IMR-90 (cell line): ENCODE measurements around the gene NT5M. TPM values are rescaled to one million over a fixed set of nuclear protein-coding genes. Genes with fewer than 3 reads are reported as not detected.
A peak's percentile ranks its signal among the peaks of the same experiment; 100 is the strongest.

ENCODE experiments used
- ATAC-seq: fragments of 200-7000 bp; cut with Tn5 transposase; 2 replicates; pipeline ENCODE4 v1.9.1; 2020; ENCODE audit warnings: low read depth, mild to moderate bottlenecking, moderate library complexity
- BruUV-seq: library from RNA; stranded (reverse); fragments of 400-500 nt; replicated peaks from 2 replicates; lab custom pipeline; 2021; lab: Mats Ljungman, UMichigan
- CTCF ChIA-PET: fragments of 300-600 bp; formaldehyde crosslinking; extraction: SDS; loops from one replicate; lab custom pipeline; 2021; ENCODE audit warnings: antibody characterized with exemption; lab: Yijun Ruan, JAX
- POLR2A ChIA-PET: fragments of 300-600 bp; sonication (Branson Sonifier 250); formaldehyde crosslinking; loops from one replicate; lab custom pipeline; 2022; ENCODE audit warnings: antibody characterized with exemption; ENCODE audit not compliant: unreplicated experiment; lab: Charles Lee
- DNase-seq: peaks from one replicate; pipeline ENCODE4 v3.0.0; 2013
- H2AFZ ChIP-seq: replicated peaks from 2 replicates; pipeline ENCODE3; 2013; ENCODE audit warnings: low read length, mild to moderate bottlenecking; ENCODE audit not compliant: poor library complexity
- H2AK5ac ChIP-seq: 2 replicates; pipeline ENCODE4 v1.6.1; 2013; ENCODE audit warnings: low read depth, low read length, inconsistent platforms
- H2AK9ac ChIP-seq: replicated peaks from 2 replicates; pipeline ENCODE3; 2013; ENCODE audit warnings: mild to moderate bottlenecking, low read depth, low read length, moderate library complexity; ENCODE audit not compliant: poor library complexity
- H2BK120ac ChIP-seq: 2 replicates; pipeline ENCODE4 v1.6.1; 2013; ENCODE audit warnings: low read depth, low read length, inconsistent platforms
- H2BK15ac ChIP-seq: 3 replicates; pipeline ENCODE4 v1.6.1; 2013; ENCODE audit warnings: low read depth, low read length, inconsistent platforms
- H2BK20ac ChIP-seq: 2 replicates; pipeline ENCODE4 v1.6.1; 2013; ENCODE audit warnings: low read depth, mild to moderate bottlenecking, inconsistent platforms, low read length, moderate library complexity
- H2BK5ac ChIP-seq: 2 replicates; pipeline ENCODE4 v1.6.1; 2013; ENCODE audit warnings: mild to moderate bottlenecking, low read depth, low read length, inconsistent platforms; ENCODE audit not compliant: poor library complexity, severe bottlenecking
- H3K14ac ChIP-seq: replicated peaks from 2 replicates; pipeline ENCODE4 v1.6.1; 2013; ENCODE audit warnings: low read depth, low read length, inconsistent platforms
- H3K18ac ChIP-seq: 2 replicates; pipeline ENCODE4 v1.6.1; 2013; ENCODE audit warnings: low read depth, low read length, control low read depth
- H3K23ac ChIP-seq: 2 replicates; pipeline ENCODE4 v1.6.1; 2013; ENCODE audit warnings: low read depth, low read length, inconsistent platforms
- H3K27ac ChIP-seq: 2 replicates; pipeline ENCODE4 v1.5.1; 2013; ENCODE audit warnings: mild to moderate bottlenecking, control low read depth, low read length; ENCODE audit not compliant: insufficient read depth
- H3K27me3 ChIP-seq: 2 replicates; pipeline ENCODE4 v1.6.1; 2013; ENCODE audit warnings: low read length; ENCODE audit not compliant: control insufficient read depth, insufficient read depth
- H3K36me3 ChIP-seq: 2 replicates; pipeline ENCODE4 v1.6.1; 2013; ENCODE audit warnings: low read length, mixed read lengths; ENCODE audit not compliant: control insufficient read depth, insufficient read depth
- H3K4ac ChIP-seq: 2 replicates; pipeline ENCODE4 v1.6.1; 2013; ENCODE audit warnings: low read depth, low read length, inconsistent platforms
- H3K4me1 ChIP-seq: 2 replicates; pipeline ENCODE4 v1.6.1; 2013; ENCODE audit warnings: low read length, mixed read lengths; ENCODE audit not compliant: control insufficient read depth, insufficient read depth
- H3K4me2 ChIP-seq: 2 replicates; pipeline ENCODE4 v1.6.1; 2013; ENCODE audit warnings: low read depth, mild to moderate bottlenecking, control low read depth, low read length, moderate library complexity
- H3K4me3 ChIP-seq: 2 replicates; pipeline ENCODE4 v1.5.1; 2013; ENCODE audit warnings: low read depth, mild to moderate bottlenecking, control low read depth, low read length, moderate library complexity; ENCODE audit not compliant: insufficient read depth
- H3K56ac ChIP-seq: 2 replicates; pipeline ENCODE4 v1.6.1; 2013; ENCODE audit warnings: low read length, inconsistent platforms; ENCODE audit not compliant: insufficient read depth; ENCODE audit errors: extremely low read depth
- H3K79me1 ChIP-seq, 2 experiments: 2 replicates each; pipeline ENCODE4 v1.6.1; 2013; ENCODE audit warnings: low read length in 2 of 2, inconsistent platforms in 1 of 2, low read depth in 1 of 2
- H3K9ac ChIP-seq: 2 replicates; pipeline ENCODE4 v1.6.1; 2013; ENCODE audit warnings: low read depth, low read length, control low read depth
- H3K9me1 ChIP-seq: 2 replicates; pipeline ENCODE4 v1.6.1; 2013; ENCODE audit warnings: low read length, inconsistent platforms; ENCODE audit not compliant: insufficient read depth
- H3K9me3 ChIP-seq: 2 replicates; pipeline ENCODE4 v1.6.1; 2013; ENCODE audit warnings: low read length; ENCODE audit not compliant: control insufficient read depth, insufficient read depth
- H4K20me1 ChIP-seq: 2 replicates; pipeline ENCODE4 v1.6.1; 2013; ENCODE audit warnings: low read length, inconsistent platforms; ENCODE audit not compliant: insufficient read depth
- H4K5ac ChIP-seq: 2 replicates; pipeline ENCODE4 v1.6.1; 2013; ENCODE audit warnings: mild to moderate bottlenecking, low read depth, low read length, control low read depth
- H4K8ac ChIP-seq, 2 experiments: 2 replicates each; pipeline ENCODE4 v1.6.1; 2013; ENCODE audit warnings: low read depth in 2 of 2, low read length in 2 of 2, control low read depth in 1 of 2, inconsistent platforms in 1 of 2
- H4K91ac ChIP-seq: 2 replicates; pipeline ENCODE4 v1.6.1; 2013; ENCODE audit warnings: low read depth, low read length, inconsistent platforms; ENCODE audit not compliant: insufficient read depth
- BHLHE40 ChIP-seq: fragments of 150-350 bp; IDR thresholded peaks from 2 replicates; pipeline ENCODE4 v1.6.1; 2016; ENCODE audit warnings: mild to moderate bottlenecking, low read depth, low read length
- CEBPB ChIP-seq: IDR thresholded peaks from 2 replicates; pipeline ENCODE4 v1.6.1; 2012; ENCODE audit warnings: low read depth, low read length, improper control_type of control experiment
- CHD1 ChIP-seq: IDR thresholded peaks from 2 replicates; pipeline ENCODE4 v1.6.1; 2012; ENCODE audit warnings: low read depth, low read length, improper control_type of control experiment
- FOS ChIP-seq: fragments of 150-350 bp; IDR thresholded peaks from 2 replicates; pipeline ENCODE4 v1.6.1; 2016; ENCODE audit warnings: low read depth, low read length
- MAFK ChIP-seq: IDR thresholded peaks from 2 replicates; pipeline ENCODE4 v1.6.1; 2012; ENCODE audit warnings: low read depth, low read length, improper control_type of control experiment
- MAZ ChIP-seq: IDR thresholded peaks from 2 replicates; pipeline ENCODE4 v1.6.1; 2012; ENCODE audit warnings: low read depth, mild to moderate bottlenecking, low read length, improper control_type of control experiment, moderate library complexity, borderline replicate concordance
- MXI1 ChIP-seq: IDR thresholded peaks from 2 replicates; pipeline ENCODE4 v1.6.1; 2012; ENCODE audit warnings: low read depth, mild to moderate bottlenecking, low read length, moderate library complexity, borderline replicate concordance
- NFE2L2 ChIP-seq: fragments of 150-350 bp; IDR thresholded peaks from 2 replicates; pipeline ENCODE4 v1.6.1; 2016; ENCODE audit warnings: low read depth, mild to moderate bottlenecking, low read length
- POLR2A ChIP-seq: IDR thresholded peaks from 2 replicates; pipeline ENCODE4 v1.6.1; 2012; ENCODE audit warnings: mild to moderate bottlenecking, low read depth, low read length
- RAD21 ChIP-seq: IDR thresholded peaks from 2 replicates; pipeline ENCODE4 v1.6.1; 2012; ENCODE audit warnings: low read length, improper control_type of control experiment
- RCOR1 ChIP-seq: IDR thresholded peaks from 2 replicates; pipeline ENCODE4 v1.6.1; 2012; ENCODE audit warnings: mild to moderate bottlenecking, low read length, improper control_type of control experiment; ENCODE audit not compliant: insufficient replicate concordance
- RFX5 ChIP-seq: IDR thresholded peaks from 2 replicates; pipeline ENCODE4 v1.8.0; 2012; ENCODE audit warnings: low read depth, mild to moderate bottlenecking, low read length, moderate library complexity
- SMC3 ChIP-seq: fragments of 150-350 bp; IDR thresholded peaks from 2 replicates; pipeline ENCODE4 v1.6.1; 2016; ENCODE audit warnings: low read depth, mild to moderate bottlenecking, antibody characterized with exemption, low read length, moderate library complexity
- WGBS, 2 experiments: methylation state at CpG; one replicate each; pipeline versions ENCODE4 v1.1.5 to v1.1.7; 2013; ENCODE audit warnings: missing lambda C conversion rate in 2 of 2; ENCODE audit not compliant: insufficient read length in 1 of 2; ENCODE audit errors: extremely low coverage in 2 of 2; 5-methylcytosine and 5-hydroxymethylcytosine counted together
- dilution Hi-C: fragments of 300-500 bp; cut with HindIII; formaldehyde crosslinking; loops from one replicate; pipeline ENCODE4 v1.14.3; 2018; ENCODE audit warnings: low sequenced_read_pairs; ENCODE audit not compliant: unreplicated experiment
- in situ Hi-C: fragments of 300-500 bp; cut with MboI; formaldehyde crosslinking; loops from 3 replicates; pipeline ENCODE4 v1.14.3; 2019; ENCODE audit warnings: low sequenced_read_pairs, inconsistent platforms, mixed read lengths
- intact Hi-C: fragments of 100-400 bp; cut with micrococcal nuclease; formaldehyde crosslinking; loops from 2 replicates; pipeline ENCODE4 v1.10.0; 2022
- polyA plus RNA-seq, 3 experiments: library from polyadenylated mRNA; depleted of rRNA; stranded (reverse); fragments of >200 nt; gene quantifications; 2 replicates each; pipeline ENCODE4 v1.2.3, GENCODE V29; 2012; ENCODE audit warnings: low replicate concordance in 1 of 3
- total RNA-seq: library from RNA; depleted of rRNA; stranded (reverse); fragments of >200 nt; gene quantifications from 2 replicates; pipeline ENCODE4 v1.2.3, GENCODE V29; 2012
- TF ChIP-seq, protein P1 (sequence below): fragments of 150-350 bp; IDR thresholded peaks from 2 replicates; pipeline ENCODE4 v1.6.1; 2017; ENCODE audit warnings: mild to moderate bottlenecking, antibody characterized with exemption, low read length, low read depth
- TF ChIP-seq, protein P2 (sequence below): fragments of 150-350 bp; IDR thresholded peaks from 2 replicates; pipeline ENCODE4 v1.6.1; 2016; ENCODE audit warnings: low read depth, mild to moderate bottlenecking, low read length, moderate library complexity, borderline replicate concordance
- TF ChIP-seq, protein P3 (sequence below): conservative IDR thresholded peaks from 2 replicates; pipeline ENCODE4 v1.5.1; 2012; ENCODE audit warnings: mild to moderate bottlenecking, low read depth, low read length, improper control_type of control experiment

The NT5M gene
- total and polyA plus RNA-seq, 2 of the 4 experiments (the other 2 are of a cell fraction), result 0.18 to 0.32 TPM

DNA sequence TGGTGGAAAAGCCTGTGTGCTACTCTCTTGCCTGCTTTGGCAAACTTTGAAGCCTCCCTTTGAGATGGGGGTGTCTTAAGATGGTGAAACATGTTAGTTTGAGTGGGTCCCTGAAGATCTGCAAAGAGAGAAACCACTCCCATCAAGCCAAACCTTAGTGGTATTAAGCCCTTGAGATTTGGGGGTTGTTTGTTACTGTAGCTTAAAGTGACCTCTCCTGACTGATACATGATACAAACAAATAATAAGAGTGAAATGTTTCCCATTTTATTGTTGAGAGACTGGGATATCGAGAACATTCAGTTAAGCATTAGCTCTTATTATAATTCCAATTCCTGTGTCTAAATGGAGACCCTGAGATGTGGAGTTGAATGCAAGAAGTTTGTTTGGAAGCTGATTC, 63.1 kb downstream of the NT5M start:
- H3K4me2 ChIP-seq, result no peak overlapping the region
- H3K4me3 ChIP-seq, result no peak overlapping the region
- H3K23ac ChIP-seq, result 0 out of 2 replicates have a peak overlapping the region, but pooled peaks have one; percentile 49
- no peak overlapping the region for H3K14ac ChIP-seq
- no peak overlapping the region for H3K56ac ChIP-seq
- ATAC-seq (no peak), DNase-seq (no peak)
- no peak overlapping the region for H3K4ac ChIP-seq
- peaks cover 2% of the 10 kb centered on the region; the same call in 1 of the 2 replicates for H3K4me1 ChIP-seq
- in situ Hi-C loops, result loop anchor here (25.0 kb wide), 1 partner anchor 521 kb away; no protein-coding TSS in a partner anchor
- no peaks in the 10 kb centered on the region for H3K36me3 ChIP-seq
- no peak overlapping the region for H3K9ac ChIP-seq
- no peaks in the 10 kb centered on the region for H4K20me1 ChIP-seq
- no peak overlapping the region for H2BK5ac ChIP-seq
- CTCF ChIA-PET, result interaction anchor here (0.7 kb wide), 1 partner anchor 130 kb away, joined by 5 read pairs; no protein-coding TSS in a partner anchor
- peaks cover 7% of the 10 kb centered on the region for H3K9me3 ChIP-seq
- no peak overlapping the region for H2BK120ac ChIP-seq
- no peak overlapping the region for H4K5ac ChIP-seq
- no CpG with 5 or more reads among the region's 1 CpG for WGBS, 2 experiments
- H3K9me1 ChIP-seq, result no peaks in the 10 kb centered on the region; the same call in 1 of the 2 replicates
- H3K27me3 ChIP-seq, result peaks cover 10% of the 10 kb centered on the region; the same call in 1 of the 2 replicates
- no peak overlapping the region for H2BK20ac ChIP-seq
- H4K91ac ChIP-seq, result no peak overlapping the region
- no peak overlapping the region for H3K18ac ChIP-seq
- H2BK15ac ChIP-seq, result no peak overlapping the region
- no peak overlapping the region for H4K8ac ChIP-seq
- POLR2A ChIA-PET, result no interaction called here
- TF ChIP-seq, protein P1, sequence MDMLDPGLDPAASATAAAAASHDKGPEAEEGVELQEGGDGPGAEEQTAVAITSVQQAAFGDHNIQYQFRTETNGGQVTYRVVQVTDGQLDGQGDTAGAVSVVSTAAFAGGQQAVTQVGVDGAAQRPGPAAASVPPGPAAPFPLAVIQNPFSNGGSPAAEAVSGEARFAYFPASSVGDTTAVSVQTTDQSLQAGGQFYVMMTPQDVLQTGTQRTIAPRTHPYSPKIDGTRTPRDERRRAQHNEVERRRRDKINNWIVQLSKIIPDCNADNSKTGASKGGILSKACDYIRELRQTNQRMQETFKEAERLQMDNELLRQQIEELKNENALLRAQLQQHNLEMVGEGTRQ, result no peak
- TF ChIP-seq, protein P2, sequence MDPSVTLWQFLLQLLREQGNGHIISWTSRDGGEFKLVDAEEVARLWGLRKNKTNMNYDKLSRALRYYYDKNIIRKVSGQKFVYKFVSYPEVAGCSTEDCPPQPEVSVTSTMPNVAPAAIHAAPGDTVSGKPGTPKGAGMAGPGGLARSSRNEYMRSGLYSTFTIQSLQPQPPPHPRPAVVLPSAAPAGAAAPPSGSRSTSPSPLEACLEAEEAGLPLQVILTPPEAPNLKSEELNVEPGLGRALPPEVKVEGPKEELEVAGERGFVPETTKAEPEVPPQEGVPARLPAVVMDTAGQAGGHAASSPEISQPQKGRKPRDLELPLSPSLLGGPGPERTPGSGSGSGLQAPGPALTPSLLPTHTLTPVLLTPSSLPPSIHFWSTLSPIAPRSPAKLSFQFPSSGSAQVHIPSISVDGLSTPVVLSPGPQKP, result no peak
- TF ChIP-seq RFX5 (no peak), FOS (no peak), CEBPB (no peak), POLR2A (no peak), MAZ (no peak), BHLHE40 (no peak), MXI1 (no peak), RAD21 (no peak), MAFK (no peak), CHD1 (no peak), NFE2L2 (no peak), RCOR1 (no peak), SMC3 (no peak)
- TF ChIP-seq, protein P3, sequence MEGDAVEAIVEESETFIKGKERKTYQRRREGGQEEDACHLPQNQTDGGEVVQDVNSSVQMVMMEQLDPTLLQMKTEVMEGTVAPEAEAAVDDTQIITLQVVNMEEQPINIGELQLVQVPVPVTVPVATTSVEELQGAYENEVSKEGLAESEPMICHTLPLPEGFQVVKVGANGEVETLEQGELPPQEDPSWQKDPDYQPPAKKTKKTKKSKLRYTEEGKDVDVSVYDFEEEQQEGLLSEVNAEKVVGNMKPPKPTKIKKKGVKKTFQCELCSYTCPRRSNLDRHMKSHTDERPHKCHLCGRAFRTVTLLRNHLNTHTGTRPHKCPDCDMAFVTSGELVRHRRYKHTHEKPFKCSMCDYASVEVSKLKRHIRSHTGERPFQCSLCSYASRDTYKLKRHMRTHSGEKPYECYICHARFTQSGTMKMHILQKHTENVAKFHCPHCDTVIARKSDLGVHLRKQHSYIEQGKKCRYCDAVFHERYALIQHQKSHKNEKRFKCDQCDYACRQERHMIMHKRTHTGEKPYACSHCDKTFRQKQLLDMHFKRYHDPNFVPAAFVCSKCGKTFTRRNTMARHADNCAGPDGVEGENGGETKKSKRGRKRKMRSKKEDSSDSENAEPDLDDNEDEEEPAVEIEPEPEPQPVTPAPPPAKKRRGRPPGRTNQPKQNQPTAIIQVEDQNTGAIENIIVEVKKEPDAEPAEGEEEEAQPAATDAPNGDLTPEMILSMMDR, result no peak
- H3K27ac ChIP-seq, result no peak overlapping the region
- H2AK5ac ChIP-seq, result no peak overlapping the region
- no TSS peak for BruUV-seq
- intact Hi-C loops, result no loop called here
- no peaks in the 10 kb centered on the region for H3K79me1 ChIP-seq
- no peak overlapping the region for H2AK9ac ChIP-seq
- no peak overlapping the region for H2AFZ ChIP-seq
- dilution Hi-C loops, result no loop called here
